Heart right ventricle (tissue), 16 donors: ENCODE results near the gene HOXC11. TPM values are rescaled to one million over a fixed set of nuclear protein-coding genes. Genes with fewer than 3 reads are reported as not detected.

ENCODE experiments used
- ATAC-seq, 8 donors: fragments of 200-7000 bp; cut with Tn5 transposase; one replicate each; pipeline ENCODE4 v1.9.1; 2020; ENCODE audit warnings: mild to moderate bottlenecking in 8 of 8, moderate library complexity in 8 of 8, moderate number of reproducible peaks in 1 of 8
- DNase-seq, 2 donors: peaks; one replicate each; pipeline ENCODE4 v3.0.0-alpha.2; 2020
- H3K27ac ChIP-seq, 10 donors: fragments of 200-600 bp; sonication (generic) in 2 of 10; one replicate each; pipeline versions ENCODE4 v1.5.0 to v1.8.0; 2020 to 2022; ENCODE audit warnings: mild to moderate bottlenecking in 3 of 10
- H3K27me3 ChIP-seq, 7 donors: fragments of 200-600 bp; one replicate each; pipeline ENCODE4 v1.8.0; 2021 to 2022; ENCODE audit warnings: mild to moderate bottlenecking in 2 of 7
- H3K36me3 ChIP-seq, 9 donors: fragments of 200-600 bp; sonication (generic) in 1 of 9; one replicate each; pipeline versions ENCODE4 v1.5.0 to v1.8.0; 2020 to 2022; ENCODE audit warnings: mild to moderate bottlenecking in 2 of 9
- H3K4me1 ChIP-seq, 9 donors: fragments of 200-600 bp; sonication (generic) in 1 of 9; one replicate each; pipeline versions ENCODE4 v1.5.0 to v1.8.0; 2020 to 2022; ENCODE audit warnings: mild to moderate bottlenecking in 4 of 9
- H3K4me3 ChIP-seq, 10 donors: fragments of 200-600 bp; sonication (generic) in 2 of 10; one replicate each; pipeline versions ENCODE4 v1.5.0 to v1.8.0; 2020 to 2022; ENCODE audit warnings: mild to moderate bottlenecking in 7 of 10, moderate library complexity in 2 of 10
- H3K9me3 ChIP-seq, 11 donors: fragments of 200-600 bp in 10 of 11; sonication (generic) in 2 of 11; one replicate each; pipeline versions ENCODE4 v1.5.0 to v1.8.0; 2013 to 2022; ENCODE audit warnings: mild to moderate bottlenecking in 2 of 11, control low read depth in 1 of 11, moderate library complexity in 1 of 11
- CTCF ChIP-seq, 9 donors: fragments of 200-600 bp; sonication (generic) in 2 of 9; IDR thresholded peaks; one replicate each; pipeline versions ENCODE4 v1.5.0 to v1.8.0; 2021 to 2022; ENCODE audit warnings: antibody characterized with exemption in 9 of 9, mild to moderate bottlenecking in 5 of 9, moderate library complexity in 1 of 9
- WGBS, 2 donors: extraction: QIAGEN DNeasy Blood & Tissue Kit; methylation state at CpG; one replicate each; pipeline ENCODE4 v1.1.7; 2013; ENCODE audit warnings: inconsistent platforms in 1 of 2; 5-methylcytosine and 5-hydroxymethylcytosine counted together
- intact Hi-C, 10 donors: fragments of 100-400 bp; cut with DNase I; formaldehyde crosslinking; loops; one replicate each; pipeline versions ENCODE4 v1.11.1 to v1.14.2; 2022
- polyA plus RNA-seq, 2 donors: library from polyadenylated mRNA; stranded (reverse); fragments of 200-250 nt; gene quantifications; one replicate each; pipeline ENCODE4 v1.2.3, GENCODE V29; 2013
- total RNA-seq, 10 donors: library from RNA; stranded (reverse); fragmentation: NEBNext Ultra II Directional in 3 of 10; extraction: Animal tissue kit (Norgen Biotek cat#: 25700) in 3 of 10; gene quantifications; one replicate each; pipeline versions ENCODE4 v1.2.1 to v1.2.4, GENCODE V29; 2021 to 2023
- donor health status: Arrhythmogenic right ventricular cardiomyopathy.
- donor health status: ischemic (EF 13 %, LVEDD 7.1; RV severe dilation, severe dysfunction).
- donor health status: healthy with polysubstance abuse.
- donor health status: DM: no; HTN: yes; CAD: no.
- donor health status: DM: no; HTN: no; CAD: no.
- donor health status: ischemic (EF 25% LVEDD 6.9; RV normal size, moderate dysfunction).
- donor health status: ischemic (EF 25% LVEDD 5.7; RV mildly dilated, moderate dysfunction).
- donor health status: healthy.
- donor health status: DM: yes; HTN: yes; CAD: no.
- donor health status: Ischemic cardiomyopathy.
- donor health status: ischemic (EF 35%, LVEDD 5.7; RV mildly dilated, moderate dysfunction).
- donor health status: nonischemic (EF 11% LVEDD 7.7; RV severe dilation, severe dysfunction).
- donor health status: DM: yes; HTN: yes; CAD: no.
- donor health status: PGD.
- donor health status: ischemic (EF 29% LVEDD 5.4; RV normal size, mild dysfunction).
- donor health status: nonischemic (EF 23%, LVEDD 6.1; RV moderate dilation, normal function).

Gene HOXC11
- total and polyA plus RNA-seq, 12 donors: not detected

- ATAC-seq (no peak), DNase-seq (no peak)
- H3K9me3 ChIP-seq: peaks cover 0 to 3% (median 0%) of the 10 kb centered on the region in 11 donors
- intact Hi-C loops: no loop called here
- H3K27me3 ChIP-seq: peaks cover 15 to 100% (median 100%) of the 10 kb centered on the region in 7 donors
- no peaks in the 10 kb centered on the region for H3K36me3 ChIP-seq
- no peak for TF ChIP-seq CTCF (IDR thresholded peaks at IDR 0.05)
- no peak overlapping the region for H3K27ac ChIP-seq
- 3% methylated on average over 31 of the region's 31 CpGs for WGBS, 2 donors
- H3K4me3 ChIP-seq: no peak overlapping the region
- peaks cover 0 to 6% (median 0%) of the 10 kb centered on the region in 9 donors for H3K4me1 ChIP-seq
Observed at GRCh38 chr12:53928054-53928835, 44.7 kb upstream of the HOXC11 start.

GRCh38 chr12:53929527-53929926 is 43.4 kb upstream of the HOXC11 start:
- DNase-seq (no peak), ATAC-seq (no peak)
- no peak for TF ChIP-seq CTCF (IDR thresholded peaks at IDR 0.05)
- H3K4me3 ChIP-seq: no peak overlapping the region
- peaks cover 0 to 6% (median 0%) of the 10 kb centered on the region in 9 donors for H3K4me1 ChIP-seq
- H3K36me3 ChIP-seq: no peaks in the 10 kb centered on the region
- H3K27me3 ChIP-seq: peaks cover 21 to 100% (median 100%) of the 10 kb centered on the region in 7 donors
- H3K27ac ChIP-seq: no peak overlapping the region
- WGBS, 2 donors: 10 to 19% methylated on average over 4 of the region's 4 CpGs
- intact Hi-C loops: no loop called here
- peaks cover 0 to 3% (median 0%) of the 10 kb centered on the region in 11 donors for H3K9me3 ChIP-seq

DNA sequence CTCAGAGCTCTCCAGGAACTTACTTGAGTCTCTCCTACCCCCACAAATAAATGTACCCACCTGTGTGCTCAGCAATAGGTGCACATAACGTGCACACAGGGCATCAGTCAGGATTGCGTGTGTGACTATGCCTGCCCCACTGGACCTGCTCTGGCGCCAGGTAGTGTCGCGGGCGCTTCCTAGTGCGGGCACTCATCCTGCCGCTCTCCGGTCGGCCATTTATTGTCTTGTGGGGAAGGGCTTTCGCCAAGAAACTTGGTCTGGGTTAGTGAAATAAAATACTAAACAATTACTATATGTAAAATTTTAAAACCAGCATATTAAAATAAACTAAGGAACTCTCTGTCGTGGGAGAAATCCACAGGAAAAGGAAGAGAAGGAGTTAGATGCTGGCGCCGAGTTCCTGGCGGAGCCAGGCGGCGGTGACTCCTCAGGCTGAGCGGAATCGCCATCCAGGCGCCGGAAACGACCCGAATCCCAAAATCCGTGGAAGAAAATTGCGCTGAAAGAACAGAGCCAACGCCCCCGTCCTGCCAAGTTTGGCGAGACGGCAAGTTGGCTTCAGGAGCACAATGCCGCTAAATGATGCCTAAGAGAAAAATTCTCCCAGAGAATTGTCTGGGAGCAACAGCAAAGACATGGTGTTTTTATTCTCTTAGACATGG is 42.2 kb upstream of the HOXC11 start:
- Histone ChIP-seq H3K4me3 (no peak overlapping the region), H3K36me3 (no peaks in the 10 kb centered on the region), H3K9me3 (no peaks in the 10 kb centered on the region), H3K27ac (no peak overlapping the region), H3K4me1 (peaks cover 0 to 10% (median 6%) of the 10 kb centered on the region in 9 donors), H3K27me3 (peaks cover 19 to 100% (median 100%) of the 10 kb centered on the region in 7 donors)
- no peak for TF ChIP-seq CTCF (IDR thresholded peaks at IDR 0.05)
- no peak for ATAC-seq
- no peak for DNase-seq
- WGBS, 2 donors: 4 to 5% methylated on average over 30 of the region's 30 CpGs
- intact Hi-C loops: no loop called here

- intact Hi-C loops: no loop called here
- no peak overlapping the region for H3K27ac ChIP-seq
- DNase-seq (no peak), ATAC-seq (no peak)
- H3K9me3 ChIP-seq: no peaks in the 10 kb centered on the region
- TF ChIP-seq CTCF (IDR thresholded peaks at IDR 0.05): no peak
- peaks cover 19 to 100% (median 100%) of the 10 kb centered on the region in 7 donors for H3K27me3 ChIP-seq
- 29 to 34% methylated on average over 4 of the region's 4 CpGs for WGBS, 2 donors
- no peaks in the 10 kb centered on the region for H3K36me3 ChIP-seq
- H3K4me3 ChIP-seq: no peak overlapping the region
- H3K4me1 ChIP-seq: peaks cover 0 to 13% (median 6%) of the 10 kb centered on the region in 9 donors
Observed at GRCh38 chr12:53931844-53932581, 40.9 kb upstream of the HOXC11 start.
